ENCODE measurements around the gene RPTOR.

RPTOR gene

DNA sequence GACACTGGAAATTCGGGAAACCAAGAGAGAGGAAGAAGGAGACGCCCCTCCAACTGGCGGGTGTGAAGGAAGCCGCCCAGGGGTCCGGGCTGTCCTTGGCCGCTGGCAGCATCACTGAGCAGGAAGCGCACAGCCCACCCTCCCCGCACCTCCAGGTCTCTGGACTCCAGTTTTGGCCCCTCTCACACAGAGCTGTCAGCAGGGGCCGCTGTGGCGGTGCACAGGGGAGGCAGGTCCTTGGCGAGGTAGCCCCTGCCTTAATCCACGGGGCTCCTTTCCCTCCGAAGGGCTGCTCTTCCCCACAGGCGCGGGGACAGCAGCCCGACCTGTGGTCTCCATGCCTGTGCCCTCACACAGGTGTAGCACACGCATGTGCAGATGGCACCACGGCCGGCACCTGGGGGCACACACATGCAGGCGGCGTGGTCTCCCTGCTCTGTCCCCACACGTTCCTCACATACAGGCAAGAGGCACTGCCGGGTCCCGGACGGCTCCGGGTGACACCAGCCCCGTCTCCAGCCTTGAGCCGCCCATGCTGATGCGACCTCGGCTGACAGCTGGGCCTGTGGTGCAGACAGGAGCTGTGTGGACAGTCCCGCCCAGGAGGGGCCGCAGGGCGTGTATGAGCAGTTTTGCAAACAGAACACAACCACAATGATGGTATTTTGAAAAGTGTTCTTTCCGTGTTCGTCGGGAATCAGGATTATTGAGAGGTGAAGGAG is 420.4 kb downstream of the RPTOR start:
- no peak for TF ChIP-seq GLIS3 (CRISPR knock-in tag; IDR thresholded peaks at IDR 0.05)
- TF ChIP-seq, protein P1, sequence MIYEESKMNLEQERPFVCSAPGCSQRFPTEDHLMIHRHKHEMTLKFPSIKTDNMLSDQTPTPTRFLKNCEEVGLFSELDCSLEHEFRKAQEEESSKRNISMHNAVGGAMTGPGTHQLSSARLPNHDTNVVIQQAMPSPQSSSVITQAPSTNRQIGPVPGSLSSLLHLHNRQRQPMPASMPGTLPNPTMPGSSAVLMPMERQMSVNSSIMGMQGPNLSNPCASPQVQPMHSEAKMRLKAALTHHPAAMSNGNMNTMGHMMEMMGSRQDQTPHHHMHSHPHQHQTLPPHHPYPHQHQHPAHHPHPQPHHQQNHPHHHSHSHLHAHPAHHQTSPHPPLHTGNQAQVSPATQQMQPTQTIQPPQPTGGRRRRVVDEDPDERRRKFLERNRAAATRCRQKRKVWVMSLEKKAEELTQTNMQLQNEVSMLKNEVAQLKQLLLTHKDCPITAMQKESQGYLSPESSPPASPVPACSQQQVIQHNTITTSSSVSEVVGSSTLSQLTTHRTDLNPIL (CRISPR knock-in tag; IDR thresholded peaks at IDR 0.05; ENCODE audit: low read depth): no peak
- no peak for TF ChIP-seq CSDC2 (CRISPR knock-in tag; IDR thresholded peaks at IDR 0.05)
- TF ChIP-seq ZNF565 (CRISPR knock-in tag; conservative IDR thresholded peaks at IDR 0.05; ENCODE audit: low read depth): no peak
- no peak for TF ChIP-seq SNAI2 (CRISPR knock-in tag; IDR thresholded peaks at IDR 0.05)
- no peak for TF ChIP-seq TOX (CRISPR knock-in tag; IDR thresholded peaks at IDR 0.05; ENCODE audit: borderline replicate concordance)
- TF ChIP-seq RARB (CRISPR knock-in tag; IDR thresholded peaks at IDR 0.05): no peak
- no peak for TF ChIP-seq ZNF8 (CRISPR knock-in tag; IDR thresholded peaks at IDR 0.05)
- no peak for TF ChIP-seq TCF4 (CRISPR knock-in tag; IDR thresholded peaks at IDR 0.05; ENCODE audit: borderline replicate concordance)
- no peak for TF ChIP-seq PPARA (CRISPR knock-in tag; IDR thresholded peaks at IDR 0.05; ENCODE audit: borderline replicate concordance)
- no peak for TF ChIP-seq CSRNP3 (CRISPR knock-in tag; IDR thresholded peaks at IDR 0.05)
- no peak for TF ChIP-seq PATZ1 (CRISPR knock-in tag; IDR thresholded peaks at IDR 0.05; ENCODE audit: borderline replicate concordance)
- TF ChIP-seq TSHZ2 (CRISPR knock-in tag; IDR thresholded peaks at IDR 0.05): no peak
- no peak for TF ChIP-seq ZC3H10 (CRISPR knock-in tag; IDR thresholded peaks at IDR 0.05)
- no peak for TF ChIP-seq ESRRG (CRISPR knock-in tag; IDR thresholded peaks at IDR 0.05)
- no peak for ATAC-seq

DNA sequence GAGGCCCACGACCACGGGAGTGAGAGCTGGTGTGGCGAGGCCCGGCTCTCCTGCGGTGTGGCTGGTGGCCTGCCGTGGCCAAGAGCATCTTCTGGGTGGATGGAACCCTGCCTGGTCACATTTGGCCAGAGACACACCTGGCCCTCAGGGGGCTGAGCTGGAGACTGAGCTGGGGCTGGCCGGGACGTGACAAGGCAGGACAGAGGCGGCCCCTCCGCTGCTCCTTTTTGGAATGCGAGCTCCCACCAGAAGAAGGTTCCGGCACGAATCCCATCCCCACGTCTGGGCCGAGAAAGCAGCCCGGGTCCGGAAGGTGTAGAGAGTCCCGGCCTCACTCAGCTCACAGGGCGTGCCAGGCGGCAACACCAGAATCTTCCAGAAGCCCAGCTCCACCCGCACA is 421.0 kb downstream of the RPTOR start:
- no peak for ATAC-seq
- TF ChIP-seq ZFP3 (CRISPR knock-in tag; IDR thresholded peaks at IDR 0.05) (no peak), SNAI2 (CRISPR knock-in tag; IDR thresholded peaks at IDR 0.05) (no peak), ZC3H10 (CRISPR knock-in tag; IDR thresholded peaks at IDR 0.05) (no peak), ESRRG (CRISPR knock-in tag; IDR thresholded peaks at IDR 0.05) (no peak), GLIS3 (CRISPR knock-in tag; IDR thresholded peaks at IDR 0.05) (no peak), BACH2 (CRISPR knock-in tag; IDR thresholded peaks at IDR 0.05; ENCODE audit: borderline replicate concordance) (no peak), PATZ1 (CRISPR knock-in tag; IDR thresholded peaks at IDR 0.05; ENCODE audit: borderline replicate concordance) (no peak), ZNF70 (CRISPR knock-in tag; IDR thresholded peaks at IDR 0.05) (no peak), OSR1 (CRISPR knock-in tag; IDR thresholded peaks at IDR 0.05) (no peak), TCF4 (CRISPR knock-in tag; IDR thresholded peaks at IDR 0.05; ENCODE audit: borderline replicate concordance) (no peak), RARB (CRISPR knock-in tag; IDR thresholded peaks at IDR 0.05) (no peak), ZFP30 (CRISPR knock-in tag; IDR thresholded peaks at IDR 0.05) (no peak), CSDC2 (CRISPR knock-in tag; IDR thresholded peaks at IDR 0.05) (no peak), POU6F1 (CRISPR knock-in tag; IDR thresholded peaks at IDR 0.05; ENCODE audit: borderline replicate concordance, low read depth) (no peak), TSHZ2 (CRISPR knock-in tag; IDR thresholded peaks at IDR 0.05) (no peak), PPARA (CRISPR knock-in tag; IDR thresholded peaks at IDR 0.05; ENCODE audit: borderline replicate concordance) (no peak), ARNTL (CRISPR knock-in tag; IDR thresholded peaks at IDR 0.05; ENCODE audit: borderline replicate concordance, low read depth) (no peak)

Data from SK-N-SH treated with all-trans-retinoic acid at 6 μM for 48 hours (cell line).